ENCODE data around the gene CHI3L1.

GRCh38 chr1:203177470-203178039 lies 8.9 kb downstream of the CHI3L1 start:
- TF ChIP-seq, protein P1, sequence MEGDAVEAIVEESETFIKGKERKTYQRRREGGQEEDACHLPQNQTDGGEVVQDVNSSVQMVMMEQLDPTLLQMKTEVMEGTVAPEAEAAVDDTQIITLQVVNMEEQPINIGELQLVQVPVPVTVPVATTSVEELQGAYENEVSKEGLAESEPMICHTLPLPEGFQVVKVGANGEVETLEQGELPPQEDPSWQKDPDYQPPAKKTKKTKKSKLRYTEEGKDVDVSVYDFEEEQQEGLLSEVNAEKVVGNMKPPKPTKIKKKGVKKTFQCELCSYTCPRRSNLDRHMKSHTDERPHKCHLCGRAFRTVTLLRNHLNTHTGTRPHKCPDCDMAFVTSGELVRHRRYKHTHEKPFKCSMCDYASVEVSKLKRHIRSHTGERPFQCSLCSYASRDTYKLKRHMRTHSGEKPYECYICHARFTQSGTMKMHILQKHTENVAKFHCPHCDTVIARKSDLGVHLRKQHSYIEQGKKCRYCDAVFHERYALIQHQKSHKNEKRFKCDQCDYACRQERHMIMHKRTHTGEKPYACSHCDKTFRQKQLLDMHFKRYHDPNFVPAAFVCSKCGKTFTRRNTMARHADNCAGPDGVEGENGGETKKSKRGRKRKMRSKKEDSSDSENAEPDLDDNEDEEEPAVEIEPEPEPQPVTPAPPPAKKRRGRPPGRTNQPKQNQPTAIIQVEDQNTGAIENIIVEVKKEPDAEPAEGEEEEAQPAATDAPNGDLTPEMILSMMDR (IDR thresholded peaks at IDR 0.05; ENCODE audit: insufficient read depth, low read depth, low read length), result no peak
- TF ChIP-seq EZH2 (IDR thresholded peaks at IDR 0.05; ENCODE audit: insufficient read depth, low read length), result no peak
